SU-DHL-6 (cell line): ENCODE data around the gene ATXN2.

ENCODE experiments used
- CTCF ChIP-seq: fragments of 200-600 bp; sonication (generic); IDR thresholded peaks from one replicate; pipeline ENCODE4 v1.5.1; 2017; ENCODE audit warnings: antibody characterized with exemption, mild to moderate bottlenecking, low read length, moderate library complexity; ENCODE audit not compliant: insufficient read depth, poor library complexity, severe bottlenecking
- EZH2phosphoT487 ChIP-seq: fragments of 200-600 bp; sonication (generic), shearing (Covaris generic); conservative IDR thresholded peaks from 2 replicates; pipeline ENCODE4 v1.6.1; 2018; ENCODE audit warnings: mild to moderate bottlenecking, antibody characterized with exemption, low read length, moderate library complexity, mixed read lengths

GRCh38 chr12:111438481-111438880 is 160.6 kb downstream of the ATXN2 start:
- TF ChIP-seq CTCF (no peak), EZH2phosphoT487 (no peak)
